GM21825 (cell line): Measurements from ENCODE around the gene RSPH1.

Source experiments
- ATAC-seq: cut with Tn5 transposase; IDR thresholded peaks from one replicate; pipeline ENCODE4 v1.9.1; 2021; ENCODE audit warnings: mild to moderate bottlenecking, moderate library complexity; ENCODE audit not compliant: unreplicated experiment

The RSPH1 gene

GRCh38 chr21:42513985-42514882 lies 18.2 kb upstream of the RSPH1 start:
- ATAC-seq, result peak; percentile 49

DNA sequence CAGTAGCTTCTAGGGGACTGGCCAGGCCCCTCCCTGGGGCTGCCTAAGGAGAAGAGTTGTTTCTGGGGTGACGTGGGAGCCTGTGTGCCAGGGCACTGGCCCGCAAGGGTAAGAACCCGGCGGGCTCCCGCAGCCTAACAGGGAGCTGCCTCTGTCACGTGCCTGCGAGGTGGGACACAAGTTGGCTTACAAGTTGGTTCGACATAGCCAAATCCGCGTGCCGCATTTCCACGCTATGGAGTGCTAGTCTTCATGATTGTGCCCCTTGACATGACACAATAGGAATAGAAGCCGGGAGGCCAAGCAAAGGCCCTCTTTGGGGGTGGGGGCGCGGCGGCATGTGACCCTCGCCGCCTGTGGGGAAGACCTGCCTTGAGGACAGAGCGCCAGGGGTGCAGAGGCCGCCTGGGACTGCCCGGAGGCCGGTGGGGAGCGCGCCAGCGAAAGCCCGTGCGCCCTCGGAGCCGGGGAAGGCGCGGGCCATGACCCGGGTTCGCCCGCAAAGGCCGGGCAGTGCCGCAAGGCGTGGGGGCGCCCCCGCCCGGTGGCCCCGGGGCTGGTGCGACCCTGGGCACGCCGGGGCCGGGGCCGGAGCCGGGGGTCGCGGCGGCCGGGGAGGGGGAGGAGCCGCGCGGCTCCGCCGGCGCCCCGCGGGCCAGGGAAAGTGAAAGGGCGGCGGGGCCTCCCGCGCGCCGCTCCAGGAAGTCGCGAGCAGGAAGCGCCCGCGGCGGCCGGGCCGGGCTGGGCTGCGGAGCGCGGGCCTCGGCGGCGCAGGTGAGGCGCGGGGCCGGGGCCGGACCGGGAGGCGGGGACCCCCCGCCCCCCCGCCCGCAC lies 17.3 kb upstream of the RSPH1 start, which contains the start of gene SLC37A1:
Gene SLC37A1, plus strand, starts transcription at position 702 of the 834 bp plus-strand sequence. CDS start 4,603 bp downstream, outside the sequence.
- peak; percentile 50 for ATAC-seq

DNA sequence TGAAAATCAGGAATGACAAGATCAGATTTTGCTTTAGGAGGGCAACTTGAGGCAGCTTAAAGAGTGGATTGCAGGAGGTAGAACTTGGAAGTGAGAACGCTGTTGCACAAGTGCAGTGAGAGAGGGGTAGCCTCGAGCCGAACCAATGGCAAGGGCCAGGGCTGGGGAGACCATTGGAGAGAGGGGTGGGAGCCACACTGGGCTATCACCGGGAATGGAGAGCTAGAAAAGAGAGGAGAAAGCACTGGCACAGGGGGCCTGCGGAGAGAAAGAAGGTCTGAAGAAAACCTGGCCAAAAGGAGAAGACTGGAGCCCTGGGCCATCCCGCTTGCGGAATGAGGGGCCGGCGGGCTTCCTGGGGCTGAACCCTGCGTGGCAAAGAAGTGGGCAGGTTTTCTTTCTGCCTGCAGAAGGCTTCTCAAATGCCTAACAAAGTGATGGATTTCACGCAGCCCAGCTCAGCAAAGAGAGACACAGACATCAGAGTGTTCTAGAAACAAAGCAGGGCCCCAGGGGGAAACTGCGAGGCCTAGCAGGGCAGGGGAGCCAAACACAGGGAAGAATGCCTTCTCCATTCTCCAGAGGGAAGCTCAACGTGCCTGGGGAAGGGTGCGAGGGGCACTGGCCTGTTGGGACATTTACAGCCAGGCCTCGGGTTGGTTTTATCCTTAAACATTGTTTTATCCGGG lies 16.5 kb upstream of the RSPH1 start:
- ATAC-seq, result no peak

GRCh38 chr21:42509244-42509643 lies 13.2 kb upstream of the RSPH1 start:
- ATAC-seq, result no peak

DNA sequence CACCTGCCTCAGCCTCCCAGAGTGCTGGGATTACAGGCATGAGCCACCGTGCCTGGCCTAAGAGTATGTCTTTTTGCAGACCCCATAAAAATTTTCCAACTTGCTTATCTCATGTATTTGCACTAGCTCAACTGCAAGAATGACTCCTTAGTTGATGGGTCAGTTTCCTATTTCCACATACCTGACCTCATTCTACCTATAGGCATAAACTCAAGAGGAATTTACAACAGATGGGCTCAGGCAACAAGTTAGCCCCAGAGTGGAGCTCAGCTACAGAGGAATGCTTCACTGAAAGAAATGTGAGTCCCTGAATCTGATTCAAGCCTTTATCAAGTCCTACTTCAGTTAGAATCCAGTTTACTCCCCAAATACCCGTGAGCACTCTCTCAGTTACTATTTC lies 12.3 kb upstream of the RSPH1 start:
- ATAC-seq, result no peak

DNA sequence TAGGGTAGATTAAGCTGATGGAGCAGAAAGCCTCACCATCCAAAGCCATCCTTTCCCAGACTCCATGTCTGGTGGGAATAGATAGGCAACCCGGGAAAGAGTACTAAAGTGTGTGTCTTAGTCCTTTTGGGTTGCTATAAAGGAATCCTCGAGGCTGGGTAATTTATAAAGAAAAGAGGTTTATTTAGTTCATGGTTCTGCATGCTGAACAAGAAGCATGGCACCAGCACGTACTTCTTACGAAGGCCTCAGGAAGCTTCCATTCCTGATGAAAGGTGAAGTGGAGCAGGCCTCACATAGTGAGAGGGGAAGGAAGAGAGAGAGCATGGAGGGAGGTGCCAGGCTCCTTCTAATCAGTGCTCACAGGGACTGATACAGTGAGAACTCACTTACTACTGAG lies 11.4 kb upstream of the RSPH1 start:
- no peak for ATAC-seq

- peak; percentile 81 for ATAC-seq
Measured at GRCh38 chr21:42505090-42505726, 9.2 kb upstream of the RSPH1 start.

GRCh38 chr21:42503711-42504110 lies 7.7 kb upstream of the RSPH1 start:
- ATAC-seq, result no peak

- no peak for ATAC-seq
Measured at GRCh38 chr21:42500736-42501135, 4.7 kb upstream of the RSPH1 start.

DNA sequence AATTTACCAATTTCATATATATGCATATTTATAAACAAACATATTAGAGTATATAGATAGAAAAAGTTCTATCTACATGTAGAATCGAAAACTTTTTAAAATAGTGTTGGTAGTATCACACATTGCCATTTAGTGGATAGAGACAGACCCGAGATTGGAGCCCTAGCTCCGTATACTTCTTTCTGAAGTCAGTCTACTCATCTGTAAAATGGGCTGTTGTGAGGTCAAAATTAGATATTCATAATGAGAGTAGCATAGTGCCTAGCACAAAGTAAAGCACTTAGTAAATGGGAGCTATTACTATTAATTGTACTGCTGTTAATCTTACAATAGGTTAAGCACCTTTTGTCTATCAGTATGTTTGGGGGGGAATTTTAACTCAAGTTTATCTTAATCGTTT lies 4.2 kb upstream of the RSPH1 start:
- no peak for ATAC-seq

DNA sequence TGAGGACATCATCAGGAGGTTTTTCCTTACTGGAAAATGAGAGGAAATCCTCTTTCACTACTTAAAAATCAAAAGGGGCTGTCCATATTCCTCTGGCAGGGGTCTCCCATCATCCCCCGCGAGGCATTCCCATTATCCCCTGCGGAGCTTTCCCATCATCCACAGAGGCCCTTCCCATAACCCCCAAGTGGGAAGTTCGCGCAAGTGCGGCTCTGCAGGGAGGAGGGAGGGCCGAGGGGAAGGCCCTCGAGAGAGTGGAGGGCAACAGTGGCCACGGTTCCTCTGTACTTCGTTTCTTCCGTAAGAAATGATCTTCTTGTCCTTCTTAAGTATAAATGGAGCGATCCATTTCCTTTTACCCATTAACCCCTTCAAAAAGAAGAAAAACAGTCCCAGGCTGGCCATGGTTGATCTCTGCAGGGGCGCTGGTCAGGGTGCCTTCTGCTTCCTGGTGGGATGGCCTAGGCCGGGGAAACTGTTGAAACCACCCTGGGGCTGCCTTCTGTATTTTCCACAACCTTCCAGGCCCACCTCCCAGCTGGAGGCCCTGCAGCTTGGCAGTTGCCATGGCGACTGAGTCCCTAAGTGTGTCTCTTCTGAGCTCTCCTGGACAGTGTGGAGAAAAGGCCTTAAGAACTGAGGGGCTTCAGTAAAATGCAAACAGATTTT lies 3.6 kb upstream of the RSPH1 start:
- no peak for ATAC-seq

DNA sequence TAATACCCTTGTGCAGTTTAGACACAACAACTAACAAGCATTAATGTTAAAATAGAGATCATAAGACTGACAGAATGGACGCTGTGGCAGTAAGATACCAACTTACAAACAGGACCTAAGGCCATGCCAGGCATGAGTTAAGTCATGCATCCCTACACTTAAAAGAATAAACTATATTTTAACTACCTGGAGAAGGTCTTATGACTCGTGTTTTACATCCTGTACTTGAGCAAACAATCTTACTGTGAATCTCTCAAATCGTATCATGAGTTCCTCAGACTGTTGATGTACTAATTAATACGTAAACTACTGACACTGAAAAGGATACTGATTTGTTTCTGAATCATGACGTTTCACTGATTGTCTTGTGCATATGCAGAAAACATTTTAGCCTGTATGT lies 2.0 kb upstream of the RSPH1 start:
- no peak for ATAC-seq

DNA sequence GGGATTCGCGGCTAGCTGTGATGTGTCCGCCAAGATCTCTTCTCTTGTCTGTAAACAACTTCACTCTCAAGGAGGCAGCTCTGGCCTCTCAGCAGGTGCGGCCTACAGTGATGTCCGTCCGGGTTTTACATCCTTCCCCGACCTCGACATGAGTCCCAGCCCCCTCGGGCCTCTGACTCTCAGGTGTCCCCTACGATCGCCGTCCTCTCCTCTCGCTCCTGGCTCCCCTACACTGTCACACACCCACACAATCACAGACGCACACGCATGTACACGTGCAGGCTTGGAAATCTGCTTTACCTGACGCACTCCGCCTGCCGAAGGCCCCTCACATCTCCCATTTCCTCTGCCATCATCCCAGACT lies 797 bp upstream of the RSPH1 start:
- no peak for ATAC-seq

- no peak for ATAC-seq
Measured at GRCh38 chr21:42495765-42496119, 282 bp downstream of the RSPH1 start.

DNA sequence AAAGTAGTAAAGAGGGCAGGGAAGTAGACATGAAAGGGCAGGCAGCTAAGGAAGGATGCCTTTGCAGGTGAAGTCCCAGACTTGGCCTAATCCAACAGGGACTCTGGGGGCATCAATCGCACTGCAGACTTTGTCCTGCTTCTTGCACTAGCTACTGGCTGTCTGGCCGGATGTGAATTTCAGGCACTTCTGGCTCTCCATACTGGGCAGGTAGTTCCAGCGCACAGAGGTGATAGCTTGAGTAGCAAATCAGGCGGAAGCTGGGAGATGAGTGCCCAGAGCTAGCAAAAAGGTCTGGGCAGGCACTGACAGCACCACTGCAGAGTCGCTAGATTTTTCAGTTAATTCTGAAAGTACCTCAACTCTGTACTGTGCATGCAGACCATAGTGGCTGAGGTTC lies 997 bp downstream of the RSPH1 start:
- no peak for ATAC-seq

DNA sequence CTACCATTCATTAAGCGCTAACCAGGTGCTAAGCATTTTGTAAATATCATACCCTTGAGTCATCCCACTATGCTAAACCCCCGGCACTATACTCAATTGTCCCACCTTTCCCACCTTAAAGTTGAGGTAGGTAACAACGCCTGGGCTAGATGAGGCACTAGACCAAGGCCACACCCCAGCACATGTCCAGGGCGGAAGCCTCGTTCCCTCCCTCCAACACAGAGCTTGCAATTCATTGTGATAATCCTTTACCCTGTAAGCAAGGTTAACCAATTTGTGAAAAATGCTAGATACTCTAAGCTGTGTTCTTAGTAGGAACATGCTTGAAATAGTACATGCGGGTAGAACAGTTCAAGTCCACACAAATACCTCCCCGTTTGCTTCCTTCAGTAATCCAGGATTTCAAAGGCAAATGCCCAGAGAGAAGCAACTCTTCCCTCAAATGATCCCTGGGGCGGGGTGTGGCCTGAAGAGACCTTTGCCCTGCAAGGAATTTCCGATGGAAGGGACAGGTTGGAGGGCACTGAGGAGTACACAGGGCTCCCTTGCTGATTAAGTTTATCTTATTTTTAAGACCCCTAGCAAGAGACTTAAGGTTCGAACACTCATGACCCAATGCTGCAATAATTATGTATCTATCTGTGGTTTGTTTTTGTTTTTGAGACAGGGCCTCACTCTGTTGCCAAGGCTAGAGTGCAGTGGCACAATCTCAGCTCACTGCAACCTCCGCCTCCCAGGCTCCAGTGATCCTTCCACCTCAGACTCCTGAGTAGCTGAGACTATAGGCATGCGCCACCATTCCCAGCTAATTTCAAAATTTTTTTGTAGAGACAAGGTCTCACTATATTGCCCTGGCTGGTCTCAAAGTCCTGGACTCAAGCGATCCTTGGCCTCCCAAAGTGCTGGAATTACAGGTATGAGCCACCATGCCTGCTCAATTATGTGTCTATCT lies 2.6 kb downstream of the RSPH1 start:
- ATAC-seq, result no peak

GRCh38 chr21:42492201-42492600 lies 3.8 kb downstream of the RSPH1 start:
- ATAC-seq, result no peak

DNA sequence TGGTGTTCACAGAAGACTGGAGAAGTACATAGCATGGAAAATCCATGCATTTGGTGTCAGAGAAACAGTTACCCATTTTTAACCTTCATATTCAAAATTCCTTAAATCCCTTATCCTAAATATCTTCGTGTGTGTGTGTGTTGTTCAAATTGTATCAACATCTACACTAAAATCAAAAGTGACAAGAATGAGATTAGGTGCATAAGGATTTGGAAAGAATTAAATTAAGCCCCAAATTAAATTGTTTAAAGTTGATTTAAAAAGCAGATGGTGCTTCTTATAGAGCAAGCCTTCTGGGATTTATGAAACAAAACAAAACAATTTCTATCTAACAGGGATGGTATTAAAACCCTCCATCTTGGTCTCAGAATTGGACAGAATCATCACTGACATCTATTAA lies 4.7 kb downstream of the RSPH1 start:
- ATAC-seq, result no peak

- ATAC-seq, result no peak
Measured at GRCh38 chr21:42490720-42491119, 5.3 kb downstream of the RSPH1 start.
